K562 (cell line): ENCODE measurements around the gene KIF19. TPM values are rescaled to one million over a fixed set of nuclear protein-coding genes. Genes with fewer than 3 reads are reported as not detected.

Experiments used
- ATAC-seq: fragments of 200-7000 bp; cut with Tn5 transposase; 3 replicates; pipeline ENCODE4 v1.9.1; 2020; ENCODE audit warnings: moderate library complexity
- Bru-seq: library from RNA; stranded (reverse); fragments of 400-500 nt; gene quantifications from one replicate; lab custom pipeline; 2021; lab: Mats Ljungman, UMichigan
- BruChase-seq, 2 experiments: library from RNA; stranded (reverse); fragments of 400-500 nt; gene quantifications; one replicate each; lab custom pipeline; 2021; lab: Mats Ljungman, UMichigan
- BruUV-seq: library from RNA; stranded (reverse); fragments of 400-500 nt; replicated peaks from 2 replicates; lab custom pipeline; 2021; lab: Mats Ljungman, UMichigan
- CTCF ChIA-PET: fragments of 300-600 bp; formaldehyde crosslinking; extraction: SDS; loops from one replicate; lab custom pipeline; 2021; ENCODE audit warnings: low intra/inter-chr PET ratio; lab: Yijun Ruan, JAX
- POLR2A ChIA-PET: fragments of 300-600, 350-650 bp; sonication (Branson Sonifier 250); formaldehyde crosslinking; extraction: SDS; loops from one replicate; lab custom pipeline; 2021; ENCODE audit warnings: antibody characterized with exemption, inconsistent platforms; lab: Yijun Ruan, JAX
- DNase-seq, 4 experiments: peaks; one replicate each; pipeline versions ENCODE4 v3.0.0 to v3.0.0-alpha.2; 2011 to 2018; ENCODE audit warnings: low spot score in 3 of 4, mixed read lengths in 3 of 4; ENCODE audit errors: extremely low read depth in 1 of 4
- FAIRE-seq: peaks from 2 replicates; lab custom pipeline; 2011; peaks lifted over from hg19 to GRCh38; lab: Jason Lieb, UNC
- H2AFZ ChIP-seq: 2 replicates; pipeline ENCODE4 v1.6.0; 2011; ENCODE audit warnings: low read depth, low read length, control low read depth, inconsistent platforms
- H3K27ac ChIP-seq: fragments of 200-600 bp; 3 replicates; pipeline ENCODE4 v1.8.0; 2011; ENCODE audit warnings: low read depth, mild to moderate bottlenecking, control low read depth, inconsistent platforms, low read length, moderate library complexity, mixed read lengths; ENCODE audit errors: extremely low read depth
- H3K27me3 ChIP-seq, 2 experiments: fragments of 300-600 bp in 1 of 2; 2 replicates in 1 of 2; 3 replicates in 1 of 2; pipeline versions ENCODE4 v1.6.0 to v1.8.0; 2011; ENCODE audit warnings: inconsistent platforms in 2 of 2, low read length in 2 of 2, mild to moderate bottlenecking in 1 of 2, mixed read lengths in 1 of 2, moderate library complexity in 1 of 2; ENCODE audit not compliant: control insufficient read depth in 2 of 2, insufficient read depth in 2 of 2
- H3K36me3 ChIP-seq: fragments of 300-600 bp; 3 replicates; pipeline ENCODE4 v1.8.0; 2011; ENCODE audit warnings: mild to moderate bottlenecking, low read length, inconsistent platforms; ENCODE audit not compliant: control insufficient read depth, insufficient read depth
- H3K4me1 ChIP-seq, 2 experiments: fragments of 200-600 bp in 1 of 2; replicated peaks in 1 of 2; 2 replicates in 1 of 2; 3 replicates in 1 of 2; pipeline versions ENCODE4 v1.5.1 to v1.8.0; 2011; ENCODE audit warnings: inconsistent platforms in 2 of 2, low read length in 2 of 2, mild to moderate bottlenecking in 1 of 2, mixed read lengths in 1 of 2, moderate library complexity in 1 of 2; ENCODE audit not compliant: control insufficient read depth in 2 of 2, insufficient read depth in 2 of 2
- H3K4me2 ChIP-seq: 2 replicates; pipeline ENCODE4 v1.6.1; 2011; ENCODE audit warnings: low read length, control low read depth, inconsistent platforms, mixed read lengths; ENCODE audit not compliant: insufficient read depth
- H3K4me3 ChIP-seq: fragments of 200-600 bp; sonication (generic), shearing (Covaris generic); 2 replicates; pipeline ENCODE4 v1.5.1; 2016; ENCODE audit warnings: control low read depth, inconsistent platforms
- H3K79me2 ChIP-seq: fragments of 200-600 bp; 3 replicates; pipeline ENCODE4 v1.8.0; 2011; ENCODE audit warnings: low read length, inconsistent platforms; ENCODE audit not compliant: control insufficient read depth, insufficient read depth
- H3K9ac ChIP-seq, 2 experiments: 2 replicates each; pipeline versions ENCODE4 v1.6.0 to v1.6.1; 2011; ENCODE audit warnings: low read depth in 2 of 2, low read length in 2 of 2, control low read depth in 1 of 2, inconsistent platforms in 1 of 2, mild to moderate bottlenecking in 1 of 2, mixed read lengths in 1 of 2; ENCODE audit not compliant: insufficient read depth in 1 of 2
- H3K9me1 ChIP-seq: one replicate; pipeline ENCODE4 v1.6.0; 2011; ENCODE audit warnings: inconsistent platforms, mild to moderate bottlenecking, low read length, moderate library complexity; ENCODE audit not compliant: control insufficient read depth, insufficient read depth
- H3K9me3 ChIP-seq: replicated peaks from 2 replicates; pipeline ENCODE4 v1.5.1; 2011; ENCODE audit warnings: low read depth, low read length, inconsistent platforms; ENCODE audit not compliant: control insufficient read depth, insufficient read depth
- H4K20me1 ChIP-seq: replicated peaks from 2 replicates; pipeline ENCODE4 v1.6.1; 2011; ENCODE audit warnings: low read length, inconsistent platforms, mixed read lengths; ENCODE audit not compliant: control insufficient read depth, insufficient read depth
- CXXC5 ChIP-seq: fragments of 250-450 bp; sonication (Bioruptor Pico); IDR thresholded peaks from 2 replicates; pipeline ENCODE4 v1.8.0; 2022; ENCODE audit warnings: inconsistent platforms, mild to moderate bottlenecking, moderate library complexity
- HNRNPH1 ChIP-seq: fragments of 200-400 bp; formaldehyde crosslinking; optimal IDR thresholded peaks from 2 replicates; pipeline ENCODE3; 2017; ENCODE audit warnings: low read depth, mild to moderate bottlenecking, low read length, moderate library complexity
- RBM25 ChIP-seq: fragments of 200-400 bp; formaldehyde crosslinking; IDR thresholded peaks from 2 replicates; pipeline ENCODE4 v1.6.1; 2018; ENCODE audit warnings: low read length, low read depth, moderate library complexity; ENCODE audit not compliant: severe bottlenecking
- TFAP4 ChIP-seq: sonication (generic); formaldehyde crosslinking; IDR thresholded peaks from 2 replicates; pipeline ENCODE4 v1.8.0; 2022; ENCODE audit warnings: missing genetic modification reagents, mild to moderate bottlenecking, moderate library complexity, borderline replicate concordance
- TOE1 ChIP-seq, 2 experiments: fragments of 450-650 bp in 1 of 2; sonication (generic) in 1 of 2; formaldehyde crosslinking in 1 of 2; IDR thresholded peaks; 2 replicates each; pipeline versions ENCODE4 v1.7.1 to v1.8.0; 2016 to 2022; ENCODE audit warnings: borderline replicate concordance in 2 of 2, mild to moderate bottlenecking in 2 of 2, antibody characterized with exemption in 1 of 2, inconsistent platforms in 1 of 2, low read depth in 1 of 2, missing genetic modification reagents in 1 of 2, moderate library complexity in 1 of 2
- ZBTB5 ChIP-seq: fragments of 450-650 bp; IDR thresholded peaks from 2 replicates; pipeline ENCODE4 v1.6.1; 2017; ENCODE audit warnings: antibody characterized with exemption
- ZNF436 ChIP-seq: fragments of 250-450, 450-650 bp; sonication (Bioruptor Pico); formaldehyde crosslinking; IDR thresholded peaks from 2 replicates; pipeline ENCODE4 v1.7.0; 2020; ENCODE audit warnings: mild to moderate bottlenecking
- ZNF740 ChIP-seq, 3 experiments: fragments of 200-800 bp in 1 of 3; sonication (Bioruptor generic) in 1 of 3; sonication (generic) in 1 of 3; formaldehyde crosslinking in 1 of 3; IDR thresholded peaks; 2 replicates each; pipeline versions ENCODE4 v1.6.1 to v1.8.0; 2016 to 2022; ENCODE audit warnings: mild to moderate bottlenecking in 2 of 3, missing compliant biosample characterization in 2 of 3, missing genetic modification characterization in 2 of 3, missing genetic modification reagents in 1 of 3
- WGBS: fragments of 100-300 bp; shearing (Covaris generic); methylation state at CpG from one replicate; pipeline ENCODE4 v1.1.6; 2016; ENCODE audit warnings: low coverage, mixed read lengths; ENCODE audit not compliant: insufficient coverage; ENCODE audit errors: missing lambda C conversion rate; 5-methylcytosine and 5-hydroxymethylcytosine counted together
- in situ Hi-C: fragments of 300-500 bp; cut with MboI; formaldehyde crosslinking; loops from 4 replicates; pipeline ENCODE4 v1.15.0; 2018; ENCODE audit warnings: inconsistent platforms, mixed read lengths
- intact Hi-C: fragments of 100-400 bp; cut with micrococcal nuclease; formaldehyde crosslinking; loops from 2 replicates; pipeline ENCODE4 v1.14.2; 2022
- long read RNA-seq, 3 experiments: library from polyadenylated mRNA in 2 of 3; library from RNA in 1 of 3; unstranded in 2 of 3; stranded (forward) in 1 of 3; transcript quantifications; one replicate each; pipeline ENCODE4 v2.0.0, GENCODE V29; 2019 to 2022
- polyA minus RNA-seq, 3 experiments: library from RNA; depleted of rRNA, polyadenylated mRNA; stranded (reverse); fragments of >200 nt; gene quantifications; 2 replicates each; pipeline ENCODE4 v1.2.3, GENCODE V29; 2011
- polyA plus RNA-seq, 8 experiments: library from polyadenylated mRNA; depleted of rRNA in 4 of 8; stranded (reverse) in 5 of 8; unstranded in 3 of 8; fragments of >200 nt; fragmentation: Nextera tagmentation in 2 of 8; fragmentation: Illumina TruSeq in 1 of 8; extraction: Ambion mirVana in 2 of 8; extraction: Trizol in 1 of 8; gene quantifications; 2 replicates each; pipeline versions ENCODE4 v1.2.1 to v1.2.3, GENCODE V29; 2011 to 2014; ENCODE audit warnings: inconsistent platforms in 1 of 8, missing spikeins in 1 of 8
- total RNA-seq, 7 experiments: library from RNA; depleted of rRNA in 6 of 7; stranded (reverse); fragments of >200 nt in 6 of 7; fragmentation: Illumina TruSeq in 2 of 7; extraction: Trizol in 2 of 7; gene quantifications; 2 replicates each; pipeline versions ENCODE4 v1.2.1 to v1.2.3, GENCODE V29; 2011 to 2021; ENCODE audit warnings: low replicate concordance in 1 of 7
- TF ChIP-seq, protein P1 (sequence below): fragments of 200-800 bp; sonication (Bioruptor generic); IDR thresholded peaks from 2 replicates; pipeline ENCODE4 v1.6.1; 2017; ENCODE audit warnings: missing genetic modification characterization, missing compliant biosample characterization

KIF19 gene
- total RNA-seq (2011; cell fraction: chromatin; rRNA removed; ENCODE audit: low replicate concordance) = 0.76 and 1.1 TPM in 2 replicates
- total RNA-seq (2011; cell fraction: nucleolus; rRNA removed) = 0.66 and 0.83 TPM in 2 replicates
- total RNA-seq (2011; cell fraction: nucleoplasm; rRNA removed) = 0.46 and 0.95 TPM in 2 replicates
- total RNA-seq (2014; rRNA removed) (not detected in 2 replicates), total RNA-seq (2014; rRNA removed; fragmentation: Illumina TruSeq; extraction: Trizol) (not detected in 2 replicates), total RNA-seq (2015; rRNA removed; fragmentation: Illumina TruSeq; extraction: Trizol) (not detected in 2 replicates), total RNA-seq (2021) (not detected in 2 replicates), polyA plus RNA-seq (2011; rRNA removed) (0.10 and 0.19 TPM in 2 replicates), polyA plus RNA-seq (2014; fragmentation: Illumina TruSeq; extraction: Trizol) (not detected in 2 replicates), polyA plus RNA-seq (2014; fragmentation: Nextera tagmentation; extraction: Ambion mirVana) (not detected), polyA plus RNA-seq (2014; rRNA removed) (not detected in 2 replicates), polyA minus RNA-seq (2011; rRNA and poly(A)+ RNA removed) (0.21 and 0.32 TPM in 2 replicates), Bru-seq, nascent RNA (percentile 17 among the genes with signal in this experiment), BruChase-seq, experiment 1, labeled RNA remaining after a 2-hour chase (percentile 10 among the genes with signal in this experiment), BruChase-seq, experiment 2, labeled RNA remaining after a 6-hour chase (percentile 4 among the genes with signal in this experiment)
- 0.09 and 0.12 TPM in 2 replicates for polyA plus RNA-seq (2011; cell fraction: cytosol; rRNA removed)
- polyA plus RNA-seq (2011; cell fraction: nucleus; rRNA removed) = 0.38 and 0.58 TPM in 2 replicates
- 0.03 TPM in 1 of 2 replicates, not detected in the other for polyA plus RNA-seq (2012)
- polyA minus RNA-seq (2011; cell fraction: cytosol; rRNA and poly(A)+ RNA removed) = not detected in 2 replicates
- 0.54 and 1.00 TPM in 2 replicates for polyA minus RNA-seq (2011; cell fraction: nucleus; rRNA and poly(A)+ RNA removed)
- long read RNA-seq, experiment 1, partial matches to known transcripts = 0 of 1 reads
- long read RNA-seq, experiment 1, other reads (novel, unspliced or antisense) = 0 of 1 reads
- long read RNA-seq, experiment 2 = 0 reads
- long read RNA-seq, experiment 3 = 0 reads

- FAIRE-seq = no peak
- Histone ChIP-seq H3K9me3 (0 out of 2 replicates have a peak, but pooled peaks cover 2% of the 10 kb centered on the region), H2AFZ (peak within 1 kb of the TSS; percentile 56), H3K4me2 (peak within 1 kb of the TSS; percentile 46; the same call in 1 of the 2 replicates), H3K79me2 (no peaks in the 10 kb centered on the region), H3K4me3 (no peak within 1 kb of the TSS), H3K27ac (no peak within 1 kb of the TSS), H3K9ac (peak within 1 kb of the TSS in 1 of 2 experiments; percentile 79; a peak in 1 of 4 replicates), H3K36me3 (no peaks in the 10 kb centered on the region), H3K9me1 (no peaks in the 10 kb centered on the region), H3K27me3 (peaks cover 25 to 40% of the 10 kb centered on the region in 2 experiments), H4K20me1 (no peaks in the 10 kb centered on the region; the same call in 1 of the 2 replicates), H3K4me1 (peaks cover 0 to 23% of the 10 kb centered on the region in 2 experiments; a peak in 3 of 5 replicates)
- POLR2A ChIA-PET = no interaction called here
- intact Hi-C loops (no loop called here), in situ Hi-C loops (no loop called here)
- CTCF ChIA-PET = no interaction called here
- 43% methylated on average over 62 of the region's 73 CpGs for WGBS
- BruUV-seq = no TSS peak
- DNase-seq = peak; percentile 44 to 94 (median 88)
- peak; percentile 95 for ATAC-seq
- peak; percentile 58 for TF ChIP-seq CXXC5 (CRISPR knock-in tag)
- TF ChIP-seq, protein P1, sequence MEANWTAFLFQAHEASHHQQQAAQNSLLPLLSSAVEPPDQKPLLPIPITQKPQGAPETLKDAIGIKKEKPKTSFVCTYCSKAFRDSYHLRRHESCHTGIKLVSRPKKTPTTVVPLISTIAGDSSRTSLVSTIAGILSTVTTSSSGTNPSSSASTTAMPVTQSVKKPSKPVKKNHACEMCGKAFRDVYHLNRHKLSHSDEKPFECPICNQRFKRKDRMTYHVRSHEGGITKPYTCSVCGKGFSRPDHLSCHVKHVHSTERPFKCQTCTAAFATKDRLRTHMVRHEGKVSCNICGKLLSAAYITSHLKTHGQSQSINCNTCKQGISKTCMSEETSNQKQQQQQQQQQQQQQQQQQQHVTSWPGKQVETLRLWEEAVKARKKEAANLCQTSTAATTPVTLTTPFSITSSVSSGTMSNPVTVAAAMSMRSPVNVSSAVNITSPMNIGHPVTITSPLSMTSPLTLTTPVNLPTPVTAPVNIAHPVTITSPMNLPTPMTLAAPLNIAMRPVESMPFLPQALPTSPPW (CRISPR knock-in tag) = 0 out of 2 replicates have a peak, but pooled peaks have one; percentile 22
- no peak for TF ChIP-seq ZBTB5
- no peak for TF ChIP-seq HNRNPH1
- peak; percentile 83 for TF ChIP-seq ZNF436 (CRISPR knock-in tag)
- peak; percentile 80; the same call in 1 of the 2 replicates for TF ChIP-seq TFAP4 (CRISPR knock-in tag)
- peak; percentile 75 for TF ChIP-seq ZNF740 (CRISPR knock-in tag; IDR thresholded peaks at IDR 0.05)
- TF ChIP-seq ZNF740 (tag; IDR thresholded peaks at IDR 0.05) = no peak
- no peak for TF ChIP-seq TOE1 (IDR thresholded peaks at IDR 0.05; ENCODE audit: borderline replicate concordance)
- TF ChIP-seq TOE1 (CRISPR knock-in tag; IDR thresholded peaks at IDR 0.05; ENCODE audit: borderline replicate concordance, low read depth) = no peak
- peak; percentile 91 for TF ChIP-seq RBM25
These were observed at the start of gene KIF19 for GRCh38 chr17:74325743-74326379. TSS of gene KIF19 (plus strand) at chr17:74326226. CDS start at chr17:74326350, 124 bp downstream.
